ENCODE results near the gene EEFSEC. TPM values are rescaled to one million over a fixed set of nuclear protein-coding genes. Genes with fewer than 3 reads are reported as not detected.

Gene EEFSEC
- total RNA-seq, 1 experiment from 2014 or later, result 14.0 TPM

DNA sequence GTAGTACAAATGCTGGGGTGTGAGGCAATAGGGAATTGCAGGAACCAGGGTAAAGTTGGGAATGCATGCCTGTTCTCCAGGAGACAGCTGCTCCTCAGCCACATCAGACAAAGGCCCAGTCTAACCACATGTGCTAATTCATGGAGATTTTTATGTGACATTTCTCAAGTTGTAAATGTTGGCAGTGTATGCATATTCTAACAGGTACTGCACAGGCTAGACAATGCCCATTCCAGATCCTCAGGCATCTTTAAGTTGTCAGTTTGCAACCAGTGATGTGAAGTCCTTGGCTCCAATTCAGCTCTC, 84.9 kb downstream of the EEFSEC start:
- ChIA-PET POLR2A (no interaction called here), CTCF (no interaction called here)
- no peak for TF ChIP-seq CTCF (IDR thresholded peaks at IDR 0.05; ENCODE audit: insufficient read depth in 1 of 2, low read depth in 1 of 2, low read length in 1 of 2, severe bottlenecking in 1 of 2, unreplicated experiment in 1 of 2)
- Mint-ChIP-seq H3K36me3 (ENCODE audit: insufficient read depth, unreplicated experiment) (peaks cover 6% of the 10 kb centered on the region), H3K27me3 (ENCODE audit: insufficient read depth, unreplicated experiment) (no peaks in the 10 kb centered on the region), H3K27ac (ENCODE audit: unreplicated experiment) (no peak overlapping the region), H3K4me3 (ENCODE audit: unreplicated experiment) (no peak overlapping the region), H3K4me1 (ENCODE audit: low read depth, unreplicated experiment) (peaks cover 8% of the 10 kb centered on the region), H3K9me3 (ENCODE audit: unreplicated experiment) (no peaks in the 10 kb centered on the region)
- Histone ChIP-seq H3K4me1 (no peaks in the 10 kb centered on the region), H3K9me3 (no peaks in the 10 kb centered on the region), H3K4me3 (ENCODE audit: low read depth, low read length) (no peak overlapping the region), H3K36me3 (ENCODE audit: control insufficient read depth, insufficient read depth, low read length) (no peaks in the 10 kb centered on the region), H3K27me3 (replicated peaks; ENCODE audit: control insufficient read depth, insufficient read depth, low read length) (no peaks in the 10 kb centered on the region)
- DNase-seq, result no peak
- no TSS peak for BruUV-seq (replicated peaks)
- intact Hi-C loops (cut with micrococcal nuclease; ENCODE audit: unreplicated experiment), result no loop called here

DNA sequence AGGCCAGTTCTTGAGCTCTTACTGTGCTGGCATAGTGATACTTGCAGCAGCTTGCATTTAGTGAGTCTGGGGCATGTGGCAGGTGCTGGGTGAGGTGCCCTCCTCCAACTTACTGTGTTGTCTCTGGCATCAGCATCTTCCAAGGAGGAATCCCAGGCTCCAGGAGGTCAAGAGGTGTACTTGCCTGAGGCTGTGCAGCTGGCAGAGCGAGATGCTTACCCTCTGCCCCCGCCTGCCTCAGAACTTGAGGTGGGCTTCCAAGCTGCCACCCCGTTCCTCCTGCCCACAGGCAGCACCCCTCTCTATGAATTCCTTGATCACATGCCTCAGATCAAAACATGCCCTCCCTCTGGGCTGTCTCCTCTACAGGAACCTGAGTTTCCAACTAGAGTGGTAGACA, 86.0 kb downstream of the EEFSEC start:
- no peak overlapping the region for H3K4me3 Mint-ChIP-seq (ENCODE audit: unreplicated experiment)
- Histone ChIP-seq H3K4me1 (no peaks in the 10 kb centered on the region), H3K36me3 (ENCODE audit: control insufficient read depth, insufficient read depth, low read length) (no peaks in the 10 kb centered on the region), H3K4me3 (ENCODE audit: low read depth, low read length) (no peak overlapping the region), H3K27me3 (replicated peaks; ENCODE audit: control insufficient read depth, insufficient read depth, low read length) (no peaks in the 10 kb centered on the region), H3K9me3 (no peaks in the 10 kb centered on the region)
- no peak overlapping the region for H3K27ac Mint-ChIP-seq (ENCODE audit: unreplicated experiment)
- ChIA-PET CTCF (no interaction called here), POLR2A (no interaction called here)
- BruUV-seq (replicated peaks), result no TSS peak
- TF ChIP-seq CTCF (IDR thresholded peaks at IDR 0.05; ENCODE audit: insufficient read depth in 1 of 2, low read depth in 1 of 2, low read length in 1 of 2, severe bottlenecking in 1 of 2, unreplicated experiment in 1 of 2), result no peak
- H3K36me3 Mint-ChIP-seq (ENCODE audit: insufficient read depth, unreplicated experiment), result peaks cover 6% of the 10 kb centered on the region
- H3K27me3 Mint-ChIP-seq (ENCODE audit: insufficient read depth, unreplicated experiment), result no peaks in the 10 kb centered on the region
- no peaks in the 10 kb centered on the region for H3K9me3 Mint-ChIP-seq (ENCODE audit: unreplicated experiment)
- intact Hi-C loops (cut with micrococcal nuclease; ENCODE audit: unreplicated experiment), result no loop called here
- DNase-seq, result no peak
- peaks cover 8% of the 10 kb centered on the region for H3K4me1 Mint-ChIP-seq (ENCODE audit: low read depth, unreplicated experiment)

DNA sequence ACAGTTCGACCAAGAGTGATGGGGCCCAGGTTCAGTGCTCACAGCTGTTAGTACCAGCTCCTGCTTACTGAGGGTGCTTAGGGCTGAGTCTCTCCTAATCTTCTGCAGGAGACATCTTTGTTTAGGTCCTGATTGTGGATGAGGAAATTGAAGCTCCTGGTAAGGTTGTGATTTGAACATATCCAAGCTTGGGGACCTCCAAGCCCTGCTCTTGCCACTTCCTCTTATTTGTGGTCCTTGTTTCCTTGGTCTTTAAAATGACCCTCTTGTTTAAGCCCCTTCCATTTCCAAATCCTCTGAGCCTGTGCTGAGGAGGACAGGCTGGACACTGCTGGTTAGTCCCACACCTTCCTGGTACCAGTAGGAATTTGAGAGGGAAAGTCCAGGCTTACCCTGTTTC, 87.0 kb downstream of the EEFSEC start:
- no peak for TF ChIP-seq CTCF (IDR thresholded peaks at IDR 0.05; ENCODE audit: insufficient read depth in 1 of 2, low read depth in 1 of 2, low read length in 1 of 2, severe bottlenecking in 1 of 2, unreplicated experiment in 1 of 2)
- ChIA-PET CTCF (no interaction called here), POLR2A (no interaction called here)
- Mint-ChIP-seq H3K4me3 (ENCODE audit: unreplicated experiment) (no peak overlapping the region), H3K27ac (ENCODE audit: unreplicated experiment) (no peak overlapping the region), H3K9me3 (ENCODE audit: unreplicated experiment) (no peaks in the 10 kb centered on the region), H3K27me3 (ENCODE audit: insufficient read depth, unreplicated experiment) (no peaks in the 10 kb centered on the region), H3K4me1 (ENCODE audit: low read depth, unreplicated experiment) (peaks cover 8% of the 10 kb centered on the region), H3K36me3 (ENCODE audit: insufficient read depth, unreplicated experiment) (peaks cover 6% of the 10 kb centered on the region)
- no peaks in the 10 kb centered on the region for H3K27me3 ChIP-seq (replicated peaks; ENCODE audit: control insufficient read depth, insufficient read depth, low read length)
- intact Hi-C loops (cut with micrococcal nuclease; ENCODE audit: unreplicated experiment), result no loop called here
- BruUV-seq (replicated peaks), result no TSS peak
- H3K36me3 ChIP-seq (ENCODE audit: control insufficient read depth, insufficient read depth, low read length), result no peaks in the 10 kb centered on the region
- H3K4me1 ChIP-seq, result no peaks in the 10 kb centered on the region
- H3K9me3 ChIP-seq, result no peaks in the 10 kb centered on the region
- DNase-seq, result no peak
- H3K4me3 ChIP-seq (ENCODE audit: low read depth, low read length), result no peak overlapping the region
